Transverse colon (tissue), 4 donors: ENCODE data around the gene IQGAP1. TPM values are rescaled to one million over a fixed set of nuclear protein-coding genes. Genes with fewer than 3 reads are reported as not detected.

ENCODE experiments used
- DNase-seq: peaks from one replicate; pipeline ENCODE4 v3.0.0-alpha.2; 2019
- H3K27ac ChIP-seq, 4 donors: fragments of 200-600 bp; sonication (generic); 2 replicates each; pipeline ENCODE4 v1.5.1; 2016 to 2018; ENCODE audit warnings: inconsistent platforms in 4 of 4
- H3K27me3 ChIP-seq: fragments of 200-600 bp; sonication (generic); 2 replicates; pipeline ENCODE4 v1.5.1; 2017; ENCODE audit warnings: inconsistent platforms
- H3K36me3 ChIP-seq, 4 donors: fragments of 200-600 bp; sonication (generic); 2 replicates each; pipeline ENCODE4 v1.5.1; 2017 to 2019; ENCODE audit warnings: inconsistent platforms in 4 of 4
- H3K4me1 ChIP-seq, 4 donors: fragments of 200-600 bp; sonication (generic); 2 replicates each; pipeline ENCODE4 v1.5.1; 2017 to 2020; ENCODE audit warnings: inconsistent platforms in 4 of 4
- H3K4me3 ChIP-seq, 4 donors: fragments of 200-600 bp; sonication (generic); 1 replicate in 1 of 4; 2 replicates in 3 of 4; pipeline versions ENCODE4 v1.5.1 to v1.6.1; 2017 to 2019; ENCODE audit warnings: inconsistent platforms in 4 of 4
- H3K9me3 ChIP-seq, 2 donors: fragments of 200-600 bp; sonication (generic); 2 replicates each; pipeline ENCODE4 v1.5.1; 2017 to 2019; ENCODE audit warnings: inconsistent platforms in 2 of 2
- EP300 ChIP-seq: sonication (generic); formaldehyde crosslinking; IDR thresholded peaks from one replicate; pipeline ENCODE4 v1.6.1; 2017; ENCODE audit warnings: antibody characterized with exemption, low read depth
- POLR2A ChIP-seq: fragments of 450-650 bp; IDR thresholded peaks from one replicate; pipeline ENCODE4 v1.6.1; 2016; ENCODE audit warnings: antibody characterized with exemption, mild to moderate bottlenecking, moderate library complexity
- POLR2AphosphoS5 ChIP-seq, 3 donors: sonication (generic); formaldehyde crosslinking; IDR thresholded peaks; one replicate each; pipeline ENCODE4 v1.6.1; 2016; ENCODE audit warnings: antibody characterized with exemption in 3 of 3
- WGBS, 2 donors: methylation state at CpG; one replicate each; pipeline ENCODE4 v1.1.5; 2018; ENCODE audit warnings: low coverage in 1 of 2; 5-methylcytosine and 5-hydroxymethylcytosine counted together
- in situ Hi-C, 4 donors: fragments of 200-750 bp; cut with MboI; loops; one replicate each; pipeline versions ENCODE4 v1.15.0 to v1.15.1; 2017; ENCODE audit warnings: low sequenced_read_pairs in 3 of 4, low pct_ligation_motif_present in 1 of 4, low pct_unique_long_range_greater_than_20kb in 1 of 4
- intact Hi-C: fragments of 100-400 bp; cut with DNase I; formaldehyde crosslinking; loops from one replicate; pipeline ENCODE4 v1.15.1; 2023; ENCODE audit warnings: low total_unique reads
- total RNA-seq, 4 donors: library from RNA; depleted of rRNA; stranded (reverse); fragments of >200 nt; gene quantifications; one replicate each; pipeline ENCODE4 v1.1.0, GENCODE V29; 2016
- TF ChIP-seq, protein P1 (sequence below), 5 experiments: fragments of 200-600 bp in 3 of 5; fragments of 450-650 bp in 2 of 5; sonication (generic) in 3 of 5; IDR thresholded peaks; 1 replicate in 2 of 5; 2 replicates in 3 of 5; pipeline ENCODE4 v1.5.1; 2016 to 2017; ENCODE audit warnings: antibody characterized with exemption in 5 of 5, inconsistent platforms in 3 of 5, mild to moderate bottlenecking in 2 of 5, moderate library complexity in 1 of 5

Gene IQGAP1, protein sequence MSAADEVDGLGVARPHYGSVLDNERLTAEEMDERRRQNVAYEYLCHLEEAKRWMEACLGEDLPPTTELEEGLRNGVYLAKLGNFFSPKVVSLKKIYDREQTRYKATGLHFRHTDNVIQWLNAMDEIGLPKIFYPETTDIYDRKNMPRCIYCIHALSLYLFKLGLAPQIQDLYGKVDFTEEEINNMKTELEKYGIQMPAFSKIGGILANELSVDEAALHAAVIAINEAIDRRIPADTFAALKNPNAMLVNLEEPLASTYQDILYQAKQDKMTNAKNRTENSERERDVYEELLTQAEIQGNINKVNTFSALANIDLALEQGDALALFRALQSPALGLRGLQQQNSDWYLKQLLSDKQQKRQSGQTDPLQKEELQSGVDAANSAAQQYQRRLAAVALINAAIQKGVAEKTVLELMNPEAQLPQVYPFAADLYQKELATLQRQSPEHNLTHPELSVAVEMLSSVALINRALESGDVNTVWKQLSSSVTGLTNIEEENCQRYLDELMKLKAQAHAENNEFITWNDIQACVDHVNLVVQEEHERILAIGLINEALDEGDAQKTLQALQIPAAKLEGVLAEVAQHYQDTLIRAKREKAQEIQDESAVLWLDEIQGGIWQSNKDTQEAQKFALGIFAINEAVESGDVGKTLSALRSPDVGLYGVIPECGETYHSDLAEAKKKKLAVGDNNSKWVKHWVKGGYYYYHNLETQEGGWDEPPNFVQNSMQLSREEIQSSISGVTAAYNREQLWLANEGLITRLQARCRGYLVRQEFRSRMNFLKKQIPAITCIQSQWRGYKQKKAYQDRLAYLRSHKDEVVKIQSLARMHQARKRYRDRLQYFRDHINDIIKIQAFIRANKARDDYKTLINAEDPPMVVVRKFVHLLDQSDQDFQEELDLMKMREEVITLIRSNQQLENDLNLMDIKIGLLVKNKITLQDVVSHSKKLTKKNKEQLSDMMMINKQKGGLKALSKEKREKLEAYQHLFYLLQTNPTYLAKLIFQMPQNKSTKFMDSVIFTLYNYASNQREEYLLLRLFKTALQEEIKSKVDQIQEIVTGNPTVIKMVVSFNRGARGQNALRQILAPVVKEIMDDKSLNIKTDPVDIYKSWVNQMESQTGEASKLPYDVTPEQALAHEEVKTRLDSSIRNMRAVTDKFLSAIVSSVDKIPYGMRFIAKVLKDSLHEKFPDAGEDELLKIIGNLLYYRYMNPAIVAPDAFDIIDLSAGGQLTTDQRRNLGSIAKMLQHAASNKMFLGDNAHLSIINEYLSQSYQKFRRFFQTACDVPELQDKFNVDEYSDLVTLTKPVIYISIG (N-terminal part only)
- total RNA-seq, result 100 to 1,000 TPM in 3 of 4 donors, 10 to 100 TPM in 1; 82.8 to 354 (median 282) TPM

GRCh38 chr15:90387534-90388461 lies at the start of gene IQGAP1:
Gene IQGAP1, plus strand, starts transcription at chr15:90388242. Its CDS starts 100 bp downstream, at chr15:90388342.
- DNase-seq, result peak; percentile 98
- H3K27ac ChIP-seq, result peak within 1 kb of the TSS; percentile 97 to 100 (median 98)
- peak within 1 kb of the TSS; percentile 94 to 99 (median 98) for H3K4me3 ChIP-seq
- in situ Hi-C loops (no loop called here), intact Hi-C loops (no loop called here)
- WGBS, 2 donors, result 6 to 36% methylated on average over 5 to 51 of the region's 62 CpGs
- peaks cover 0 to 15% (median 2%) of the 10 kb centered on the region in 4 donors for H3K36me3 ChIP-seq
- TF ChIP-seq POLR2AphosphoS5 (IDR thresholded peaks at IDR 0.05), result peak; percentile 96 to 99 (median 99)
- peak; percentile 96 for TF ChIP-seq POLR2A
- TF ChIP-seq EP300, result no peak
- H3K27me3 ChIP-seq, result no peaks in the 10 kb centered on the region
- H3K4me1 ChIP-seq, result peaks cover 26 to 43% (median 37%) of the 10 kb centered on the region in 4 donors
- H3K9me3 ChIP-seq, result no peaks in the 10 kb centered on the region

DNA sequence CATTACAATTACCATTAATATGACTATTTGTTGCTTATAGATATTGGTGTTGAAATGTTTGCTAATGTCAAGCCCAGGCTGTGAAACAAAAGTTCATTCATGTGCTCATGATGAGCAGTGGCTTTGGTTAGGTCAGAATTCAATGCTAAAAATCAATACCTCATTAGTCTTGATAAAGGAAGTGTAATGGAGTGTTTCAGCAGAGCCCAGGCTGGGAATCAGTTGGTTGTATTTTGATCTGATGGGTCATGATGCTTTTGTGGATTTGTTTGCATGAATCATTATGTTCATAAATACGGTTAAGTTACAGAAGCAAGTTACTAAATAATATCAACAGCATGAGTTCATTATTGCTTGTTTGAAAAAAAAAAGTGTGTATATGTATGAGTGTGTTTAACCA lies 49.5 kb upstream of the IQGAP1 start:
- no peak for DNase-seq
- in situ Hi-C loops (loop anchor here in 1 of 4 donors (10.0 kb wide), 1 partner anchor 136 kb away; no protein-coding TSS in a partner anchor), intact Hi-C loops (no loop called here)
- WGBS, 2 donors, result 82 to 93% methylated on average over 1 of the region's 1 CpG
- Histone ChIP-seq H3K27ac (no peak overlapping the region), H3K27me3 (no peaks in the 10 kb centered on the region), H3K36me3 (no peaks in the 10 kb centered on the region), H3K4me1 (peaks cover 0 to 19% (median 0%) of the 10 kb centered on the region in 4 donors), H3K9me3 (no peaks in the 10 kb centered on the region), H3K4me3 (no peak overlapping the region)
- TF ChIP-seq EP300, result no peak
- TF ChIP-seq POLR2A, result no peak
- TF ChIP-seq POLR2AphosphoS5 (IDR thresholded peaks at IDR 0.05), result no peak
- TF ChIP-seq, protein P1, sequence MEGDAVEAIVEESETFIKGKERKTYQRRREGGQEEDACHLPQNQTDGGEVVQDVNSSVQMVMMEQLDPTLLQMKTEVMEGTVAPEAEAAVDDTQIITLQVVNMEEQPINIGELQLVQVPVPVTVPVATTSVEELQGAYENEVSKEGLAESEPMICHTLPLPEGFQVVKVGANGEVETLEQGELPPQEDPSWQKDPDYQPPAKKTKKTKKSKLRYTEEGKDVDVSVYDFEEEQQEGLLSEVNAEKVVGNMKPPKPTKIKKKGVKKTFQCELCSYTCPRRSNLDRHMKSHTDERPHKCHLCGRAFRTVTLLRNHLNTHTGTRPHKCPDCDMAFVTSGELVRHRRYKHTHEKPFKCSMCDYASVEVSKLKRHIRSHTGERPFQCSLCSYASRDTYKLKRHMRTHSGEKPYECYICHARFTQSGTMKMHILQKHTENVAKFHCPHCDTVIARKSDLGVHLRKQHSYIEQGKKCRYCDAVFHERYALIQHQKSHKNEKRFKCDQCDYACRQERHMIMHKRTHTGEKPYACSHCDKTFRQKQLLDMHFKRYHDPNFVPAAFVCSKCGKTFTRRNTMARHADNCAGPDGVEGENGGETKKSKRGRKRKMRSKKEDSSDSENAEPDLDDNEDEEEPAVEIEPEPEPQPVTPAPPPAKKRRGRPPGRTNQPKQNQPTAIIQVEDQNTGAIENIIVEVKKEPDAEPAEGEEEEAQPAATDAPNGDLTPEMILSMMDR (IDR thresholded peaks at IDR 0.05), result no peak

GRCh38 chr15:90340345-90340744 lies 47.7 kb upstream of the IQGAP1 start:
- H3K27me3 ChIP-seq, result no peaks in the 10 kb centered on the region
- H3K36me3 ChIP-seq, result no peaks in the 10 kb centered on the region
- intact Hi-C loops (no loop called here), in situ Hi-C loops (no loop called here)
- H3K27ac ChIP-seq, result no peak overlapping the region
- no peaks in the 10 kb centered on the region for H3K9me3 ChIP-seq
- H3K4me3 ChIP-seq, result no peak overlapping the region
- WGBS, 2 donors, result 37 to 42% methylated on average over 5 to 6 of the region's 6 CpGs
- TF ChIP-seq POLR2AphosphoS5 (IDR thresholded peaks at IDR 0.05), result no peak
- TF ChIP-seq, protein P1 (IDR thresholded peaks at IDR 0.05), result peak in 2 of 5 experiments; percentile 13 to 35
- TF ChIP-seq POLR2A, result no peak
- TF ChIP-seq EP300, result no peak
- peak; percentile 78 for DNase-seq
- H3K4me1 ChIP-seq, result peaks cover 0 to 9% (median 0%) of the 10 kb centered on the region in 4 donors
